Lung (tissue), 12 donors: ENCODE results near the gene ACSL1. TPM values are rescaled to one million over a fixed set of nuclear protein-coding genes. Genes with fewer than 3 reads are reported as not detected.

Source experiments
- ATAC-seq: fragments of 200-7000 bp; cut with Tn5 transposase; one replicate; pipeline ENCODE4 v1.9.1; 2020; ENCODE audit warnings: moderate number of reproducible peaks; ENCODE audit not compliant: insufficient read depth, low FRiP score
- DNase-seq, 3 donors: peaks; one replicate each; pipeline ENCODE4 v3.0.0-alpha.2; 2013 to 2017
- H3K27ac ChIP-seq, 2 donors: one replicate each; pipeline ENCODE4 v1.5.1; 2013; ENCODE audit warnings: mild to moderate bottlenecking in 2 of 2, moderate library complexity in 2 of 2, control low read depth in 1 of 2, inconsistent platforms in 1 of 2, low read depth in 1 of 2, low read length in 1 of 2
- H3K27me3 ChIP-seq, 3 donors: one replicate each; pipeline ENCODE4 v1.5.1; 2013; ENCODE audit warnings: low read length in 2 of 3; ENCODE audit not compliant: control insufficient read depth in 3 of 3, insufficient read depth in 3 of 3
- H3K36me3 ChIP-seq, 4 donors: one replicate each; pipeline ENCODE4 v1.5.1; 2013; ENCODE audit warnings: low read length in 4 of 4, mild to moderate bottlenecking in 1 of 4, moderate library complexity in 1 of 4; ENCODE audit not compliant: control insufficient read depth in 4 of 4, insufficient read depth in 4 of 4
- H3K4me1 ChIP-seq, 5 donors: one replicate each; pipeline ENCODE4 v1.5.1; 2013; ENCODE audit warnings: low read length in 5 of 5, mild to moderate bottlenecking in 2 of 5, moderate library complexity in 1 of 5; ENCODE audit not compliant: control insufficient read depth in 5 of 5, insufficient read depth in 5 of 5
- H3K4me3 ChIP-seq: one replicate; pipeline ENCODE4 v1.5.1; 2013; ENCODE audit warnings: mild to moderate bottlenecking, control low read depth, moderate library complexity
- H3K9ac ChIP-seq, 2 donors: one replicate each; pipeline ENCODE4 v1.5.1; 2013; ENCODE audit warnings: low read length in 2 of 2, control low read depth in 1 of 2; ENCODE audit not compliant: insufficient read depth in 1 of 2
- H3K9me3 ChIP-seq, 4 donors: one replicate each; pipeline ENCODE4 v1.5.1; 2013; ENCODE audit warnings: low read length in 3 of 4, mild to moderate bottlenecking in 1 of 4, moderate library complexity in 1 of 4; ENCODE audit not compliant: control insufficient read depth in 4 of 4, insufficient read depth in 3 of 4
- CTCF ChIP-seq: IDR thresholded peaks from 2 replicates; pipeline ENCODE4 v1.5.1; 2012; ENCODE audit warnings: mild to moderate bottlenecking; ENCODE audit errors: control extremely low read depth, extremely low read depth
- WGBS, 2 donors: extraction: QIAGEN DNeasy Blood & Tissue Kit; methylation state at CpG; one replicate each; pipeline ENCODE4 v1.1.7; 2013; 5-methylcytosine and 5-hydroxymethylcytosine counted together
- polyA plus RNA-seq, 2 donors: library from polyadenylated mRNA; stranded (reverse); fragments of 200-250 nt; gene quantifications; one replicate each; pipeline ENCODE4 v1.2.1, GENCODE V29; 2013
- total RNA-seq, 2 donors: library from RNA; depleted of rRNA in 1 of 2; stranded (reverse); fragments of >200 nt in 1 of 2; gene quantifications; one replicate each; pipeline ENCODE4 v1.2.1, GENCODE V29; 2014 to 2021
- donor health status: control.
- donor health status: control.
- donor health status: Bipolar disorder and iron deficiency.
- donor health status: healthy.
- donor health status: DM: yes; HTN: yes; CAD: no.

The ACSL1 gene
- total and polyA plus RNA-seq, 4 donors, result 89.5 to 731 (median 188) TPM

- Histone ChIP-seq H3K36me3 (peaks cover 0 to 2% (median 0%) of the 10 kb centered on the region in 4 donors), H3K27ac (no peak overlapping the region), H3K4me3 (no peak overlapping the region), H3K9me3 (no peaks in the 10 kb centered on the region), H3K27me3 (no peaks in the 10 kb centered on the region), H3K4me1 (no peaks in the 10 kb centered on the region), H3K9ac (no peak overlapping the region)
- DNase-seq (no peak), ATAC-seq (no peak)
- TF ChIP-seq CTCF, result no peak
- WGBS, 2 donors, result 86 to 87% methylated on average over 4 of the region's 4 CpGs
Observed at GRCh38 chr4:184715526-184715925, 110.2 kb downstream of the ACSL1 start.

GRCh38 chr4:184713887-184714286 lies 111.9 kb downstream of the ACSL1 start:
- peaks cover 0 to 2% (median under 1%) of the 10 kb centered on the region in 4 donors for H3K36me3 ChIP-seq
- DNase-seq (no peak), ATAC-seq (no peak)

DNA sequence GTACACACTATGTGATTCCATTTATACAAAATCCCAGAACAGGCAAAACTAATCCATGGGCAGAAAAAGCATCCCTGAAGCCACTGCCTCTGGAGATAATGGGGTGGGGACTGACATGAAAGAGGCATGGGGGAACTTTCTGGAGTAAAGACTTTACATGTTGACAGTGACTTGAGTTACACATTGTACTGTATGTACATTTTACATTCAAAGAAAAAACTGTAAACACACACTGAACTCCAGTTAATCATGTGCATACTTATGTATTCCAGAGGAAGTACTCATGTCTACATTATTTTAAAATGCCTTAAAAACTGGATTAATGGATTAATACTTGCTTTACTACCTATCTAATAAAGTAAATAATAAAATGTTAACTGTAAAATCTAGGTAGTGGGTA lies 113.4 kb downstream of the ACSL1 start:
- no peak for DNase-seq
- no peak for TF ChIP-seq CTCF

More at GRCh38 chr4:184713887-184714286, 111.9 kb downstream of the ACSL1 start:
- Histone ChIP-seq H3K4me1 (no peaks in the 10 kb centered on the region), H3K27ac (no peak overlapping the region), H3K4me3 (no peak overlapping the region), H3K9me3 (no peaks in the 10 kb centered on the region), H3K27me3 (no peaks in the 10 kb centered on the region), H3K9ac (no peak overlapping the region)
- no peak for TF ChIP-seq CTCF
- WGBS, 2 donors, result 46 to 96% methylated on average over 2 of the region's 2 CpGs

GRCh38 chr4:184706453-184706852 lies 119.3 kb downstream of the ACSL1 start:
- Histone ChIP-seq H3K36me3 (peaks cover 0 to 16% (median 7%) of the 10 kb centered on the region in 4 donors), H3K27me3 (no peaks in the 10 kb centered on the region), H3K9ac (no peak overlapping the region), H3K27ac (no peak overlapping the region), H3K4me1 (peaks cover 0 to 1% (median 0%) of the 10 kb centered on the region in 5 donors), H3K4me3 (no peak overlapping the region), H3K9me3 (no peaks in the 10 kb centered on the region)
- ATAC-seq (no peak), DNase-seq (no peak)
- no peak for TF ChIP-seq CTCF
- WGBS, 2 donors, result 76 to 81% methylated on average over 1 of the region's 1 CpG

More for the DNA sequence above, 113.4 kb downstream of the ACSL1 start:
- Histone ChIP-seq H3K4me1 (peaks cover 0 to under 1% (median 0%) of the 10 kb centered on the region in 5 donors), H3K4me3 (no peak overlapping the region), H3K9me3 (no peaks in the 10 kb centered on the region), H3K27me3 (no peaks in the 10 kb centered on the region), H3K27ac (no peak overlapping the region), H3K36me3 (peaks cover 0 to 6% (median under 1%) of the 10 kb centered on the region in 4 donors), H3K9ac (no peak overlapping the region)
- ATAC-seq, result no peak
